Cardiac atrium fibroblast (primary cell): ENCODE results near the gene ASB3. TPM values are rescaled to one million over a fixed set of nuclear protein-coding genes. Genes with fewer than 3 reads are reported as not detected.

Experiments
- total RNA-seq: library from RNA; depleted of rRNA; stranded (reverse); fragments of >200 nt; gene quantifications from 2 replicates; pipeline ENCODE4 v1.2.3, GENCODE V29; 2015

ASB3 gene
- total RNA-seq = 10.4 and 14.3 TPM in 2 replicates

DNA sequence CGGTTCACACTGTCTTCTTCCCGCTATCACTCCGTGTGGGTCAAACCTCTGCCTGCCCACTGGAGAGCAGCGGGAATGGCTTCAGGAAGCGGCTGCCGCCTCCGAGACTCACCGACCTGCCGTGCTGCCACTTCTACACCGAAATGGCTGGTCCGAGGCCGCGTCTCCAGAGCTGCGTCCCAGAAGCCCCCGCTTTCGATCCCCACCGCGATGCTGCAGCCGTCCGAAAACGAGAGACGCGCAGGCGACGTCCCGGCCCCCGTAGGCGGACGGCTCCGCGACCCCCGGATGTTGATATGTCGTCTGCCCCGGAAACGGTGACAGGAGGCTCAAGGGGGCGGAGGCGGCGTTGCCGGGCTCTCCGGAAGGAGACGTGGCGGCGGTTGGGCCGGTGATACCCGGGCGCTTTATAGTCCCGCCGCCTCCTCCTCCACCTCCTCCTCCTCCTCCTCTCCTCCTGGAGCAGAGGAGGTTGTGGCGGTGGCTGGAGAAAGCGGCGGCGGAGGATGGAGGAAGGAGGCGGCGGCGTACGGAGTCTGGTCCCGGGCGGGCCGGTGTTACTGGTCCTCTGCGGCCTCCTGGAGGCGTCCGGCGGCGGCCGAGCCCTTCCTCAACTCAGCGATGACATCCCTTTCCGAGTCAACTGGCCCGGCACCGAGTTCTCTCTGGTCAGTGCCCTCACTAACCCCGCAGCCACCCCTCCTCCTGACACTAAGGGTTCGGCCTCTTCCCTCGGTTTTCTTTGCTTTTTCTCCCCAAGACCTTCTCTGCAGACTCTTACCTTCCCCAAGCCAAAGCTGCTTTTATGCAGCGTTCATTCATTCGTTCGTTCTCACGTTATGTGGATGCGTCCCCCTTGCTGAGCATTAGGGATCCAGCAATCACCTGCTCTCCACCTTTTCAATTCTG is at the start of gene ASB3, which contains the start of gene ERLEC1:
Gene ASB3 (minus strand): TSS at position 249 of the 909 bp plus-strand sequence. CDS start 21,381 bp downstream, outside the sequence.
Gene ERLEC1 (plus strand): TSS at position 340 of the 909 bp plus-strand sequence. CDS start 167 bp downstream, at position 507.

DNA sequence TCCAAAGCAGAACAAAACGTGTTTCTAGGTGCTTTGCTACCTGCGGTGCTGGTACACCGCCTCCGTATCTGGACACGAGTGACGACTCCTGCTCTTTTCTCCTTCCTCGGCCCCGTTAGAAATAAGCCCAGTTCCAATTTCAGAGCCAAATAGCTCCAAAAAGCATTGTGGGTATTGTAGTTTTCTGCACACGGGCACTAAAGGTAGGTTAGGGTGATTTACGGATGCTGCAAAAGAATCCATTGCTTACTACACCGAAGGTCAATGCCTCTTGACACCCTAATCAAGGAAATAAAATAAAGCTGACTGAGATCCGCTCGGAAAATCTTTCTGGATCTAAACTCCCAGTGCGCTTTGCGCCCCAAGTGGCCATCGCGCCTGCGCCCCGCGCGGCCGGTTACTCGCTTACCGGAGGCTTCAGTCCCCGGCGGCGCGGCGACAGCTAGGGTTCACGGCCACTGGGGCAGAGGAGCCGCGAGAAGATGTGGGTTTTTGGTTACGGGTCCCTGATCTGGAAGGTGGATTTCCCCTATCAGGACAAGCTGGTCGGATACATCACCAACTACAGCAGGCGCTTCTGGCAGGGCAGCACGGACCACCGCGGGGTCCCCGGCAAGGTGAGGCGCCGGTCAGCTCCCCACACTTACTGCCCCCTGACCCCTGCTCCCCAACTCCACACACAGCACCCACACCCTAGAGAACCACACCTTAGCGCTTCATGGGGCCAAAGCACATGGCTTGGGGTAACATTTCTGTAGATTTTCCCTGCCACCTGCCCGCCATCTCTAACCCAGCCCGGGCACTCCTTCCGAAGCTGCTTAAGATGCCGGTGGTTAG is 19.1 kb downstream of the ASB3 start, which contains the start of gene CHAC2:
Gene CHAC2 (plus strand): TSS at position 400 of the 837 bp plus-strand sequence. CDS start 83 bp downstream, at position 483.

Other genes starting within 250 kb of the ASB3 start
- gene CHAC2, start 19.1 kb downstream of the ASB3 start, total RNA-seq = 2.5 and 5.3 TPM in 2 replicates
- gene ERLEC1, start 91 bp upstream of the ASB3 start, total RNA-seq = 73.1 and 98.2 TPM in 2 replicates
- 0.81 TPM in 1 of 2 replicates, not detected in the other for gene GPR75, start 73.0 kb upstream of the ASB3 start, total RNA-seq
- 14.8 and 30.3 TPM in 2 replicates for gene PSME4, start 184.0 kb upstream of the ASB3 start, total RNA-seq